ENCODE results near the gene CSNK2B. TPM values are rescaled to one million over a fixed set of nuclear protein-coding genes. Genes with fewer than 3 reads are reported as not detected.
"Not testable (repeated sequence)": the region's sequence is repeated elsewhere in the genome, so short reads cannot be mapped to it uniquely, and the experiment has no call there.

The CSNK2B gene
- total RNA-seq, 1 donor from 2014 or later = 288 TPM

GRCh38 chr6:31693535-31693934, 27.7 kb downstream of the CSNK2B start:
- H3K9me3 Mint-ChIP-seq = no peaks in the 10 kb centered on the region
- H3K4me3 Mint-ChIP-seq = no peak overlapping the region
- intact Hi-C loops (cut with micrococcal nuclease) = no loop called here
- no peaks in the 10 kb centered on the region for H3K27me3 Mint-ChIP-seq
- H3K27ac Mint-ChIP-seq = no peak overlapping the region
- peaks cover 12% of the 10 kb centered on the region for H3K4me1 Mint-ChIP-seq
- H3K36me3 Mint-ChIP-seq (ENCODE audit: low read depth) = peaks cover 43% of the 10 kb centered on the region
- DNase-seq = no peak

- no peak overlapping the region for H3K4me3 Mint-ChIP-seq
- DNase-seq = no peak
Measured at GRCh38 chr6:31697555-31697954, 31.7 kb downstream of the CSNK2B start.

DNA sequence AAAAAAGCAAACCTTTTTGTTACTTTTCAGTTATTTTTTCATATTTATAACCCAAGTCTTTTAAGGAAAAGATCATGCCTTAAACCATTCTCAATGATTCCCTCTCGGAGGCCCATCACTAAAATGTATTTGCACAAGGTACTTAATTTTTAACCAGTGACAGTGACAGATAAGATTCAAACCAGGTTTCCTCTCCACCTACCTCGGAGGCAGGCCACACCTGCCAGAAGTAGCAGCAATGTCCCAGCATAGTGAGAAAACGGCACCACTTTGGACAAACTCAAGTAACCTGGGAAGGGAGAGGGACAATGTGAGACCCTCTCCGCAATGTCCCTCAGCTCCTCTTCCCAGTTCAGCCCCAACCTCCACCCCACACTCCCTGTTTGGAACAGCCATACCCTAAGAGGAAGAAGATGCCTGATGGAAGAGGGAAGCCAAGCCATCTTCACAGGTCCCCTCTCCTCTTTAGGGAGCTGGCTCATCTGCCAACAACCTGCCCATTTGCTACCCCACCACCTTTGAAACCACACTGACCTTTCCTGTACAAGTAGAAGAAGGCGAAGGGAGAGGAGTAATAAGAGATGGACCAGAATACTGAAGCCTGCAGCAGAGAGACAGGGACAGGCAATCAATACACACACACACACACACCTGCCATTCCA, 35.0 kb downstream of the CSNK2B start:
- peaks cover 23% of the 10 kb centered on the region for H3K36me3 Mint-ChIP-seq (ENCODE audit: low read depth)
- H3K27me3 Mint-ChIP-seq = no peaks in the 10 kb centered on the region
- intact Hi-C loops (cut with micrococcal nuclease) = no loop called here
- H3K27ac Mint-ChIP-seq = peak overlapping the region; percentile 10
- H3K4me1 Mint-ChIP-seq = peaks cover 30% of the 10 kb centered on the region
- H3K4me3 Mint-ChIP-seq = peak overlapping the region; percentile 98
- no peaks in the 10 kb centered on the region for H3K9me3 Mint-ChIP-seq
- no peak for DNase-seq

More at GRCh38 chr6:31697555-31697954, 31.7 kb downstream of the CSNK2B start:
- Mint-ChIP-seq H3K4me1 (peaks cover 24% of the 10 kb centered on the region), H3K9me3 (no peaks in the 10 kb centered on the region), H3K27me3 (no peaks in the 10 kb centered on the region), H3K27ac (peak overlapping the region; percentile 66), H3K36me3 (ENCODE audit: low read depth) (peaks cover 32% of the 10 kb centered on the region)
- intact Hi-C loops (cut with micrococcal nuclease) = no loop called here

DNA sequence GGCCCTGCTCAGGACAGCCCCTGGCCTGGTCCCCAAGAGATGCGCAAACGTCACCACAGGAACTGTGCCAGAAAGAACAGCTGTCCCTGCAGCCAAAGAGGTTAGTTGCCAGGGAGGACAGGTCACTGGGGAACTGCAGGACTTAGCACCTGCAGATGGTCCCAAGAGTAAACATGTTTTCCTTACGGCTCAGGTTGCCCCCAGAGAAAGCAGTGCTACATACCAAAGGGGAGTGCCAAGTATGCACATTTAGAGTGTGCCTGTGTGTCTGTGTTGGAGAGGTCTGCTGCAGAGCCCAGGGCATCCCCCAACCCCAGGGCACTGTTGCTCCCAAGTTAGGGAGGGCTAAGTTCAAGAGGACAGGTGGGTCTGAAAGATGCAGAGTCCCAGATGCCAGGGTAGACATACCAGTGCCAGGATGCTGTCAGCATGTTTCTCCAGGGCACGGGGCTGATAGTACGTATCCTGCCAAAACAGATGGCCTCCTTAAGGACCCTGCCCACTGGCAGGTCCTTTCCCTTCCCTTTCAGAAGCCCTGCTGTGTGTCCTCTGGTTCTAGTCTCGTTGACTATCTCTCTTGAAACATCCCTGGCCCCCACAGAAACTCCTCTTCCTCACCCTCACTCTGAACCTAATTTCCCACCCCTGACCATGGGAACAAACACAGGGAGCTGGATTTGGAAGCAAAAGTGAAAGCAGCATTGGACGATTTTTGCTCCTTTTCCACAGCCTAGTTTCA, 36.0 kb downstream of the CSNK2B start:
- no peaks in the 10 kb centered on the region for H3K9me3 Mint-ChIP-seq
- H3K4me3 Mint-ChIP-seq = peak overlapping the region; percentile 98
- DNase-seq = no peak
- intact Hi-C loops (cut with micrococcal nuclease) = loop anchor here (2.0 kb wide), 2 partner anchors 21 to 25 kb away; partner anchors contain the start of gene LY6G5C
- H3K27ac Mint-ChIP-seq = peak overlapping the region; percentile 99
- no peaks in the 10 kb centered on the region for H3K27me3 Mint-ChIP-seq
- H3K4me1 Mint-ChIP-seq = peaks cover 30% of the 10 kb centered on the region
- peaks cover 17% of the 10 kb centered on the region for H3K36me3 Mint-ChIP-seq (ENCODE audit: low read depth)

DNA sequence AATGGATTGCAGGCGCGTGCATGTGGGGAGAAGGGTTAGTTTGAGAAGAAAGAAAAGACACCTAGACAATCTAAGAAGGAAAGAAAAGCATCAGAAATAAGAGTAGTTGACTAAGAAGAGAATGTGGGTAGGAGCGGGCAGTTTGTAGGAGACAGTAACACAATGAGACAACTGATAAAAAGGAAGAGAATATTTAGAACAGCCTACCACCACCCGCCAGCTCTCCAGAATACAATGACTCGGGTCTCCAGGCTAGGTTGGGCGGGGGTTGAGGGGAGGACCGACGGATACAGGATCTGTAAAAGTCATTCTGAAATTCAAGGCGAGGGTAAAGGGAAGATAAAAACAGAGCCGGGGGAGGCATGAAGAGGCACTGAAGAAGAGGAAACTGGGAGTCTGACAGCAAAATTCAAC, 36.5 kb downstream of the CSNK2B start:
- peak overlapping the region; percentile 98 for H3K4me3 Mint-ChIP-seq
- H3K36me3 Mint-ChIP-seq (ENCODE audit: low read depth) = peaks cover 14% of the 10 kb centered on the region
- peaks cover 28% of the 10 kb centered on the region for H3K4me1 Mint-ChIP-seq
- H3K27me3 Mint-ChIP-seq = no peaks in the 10 kb centered on the region
- H3K9me3 Mint-ChIP-seq = no peaks in the 10 kb centered on the region
- intact Hi-C loops (cut with micrococcal nuclease) = loop anchor here (2.0 kb wide), 2 partner anchors 22 to 24 kb away; partner anchors contain the start of gene LY6G5C
- H3K27ac Mint-ChIP-seq = peak overlapping the region; percentile 99
- no peak for DNase-seq

DNA sequence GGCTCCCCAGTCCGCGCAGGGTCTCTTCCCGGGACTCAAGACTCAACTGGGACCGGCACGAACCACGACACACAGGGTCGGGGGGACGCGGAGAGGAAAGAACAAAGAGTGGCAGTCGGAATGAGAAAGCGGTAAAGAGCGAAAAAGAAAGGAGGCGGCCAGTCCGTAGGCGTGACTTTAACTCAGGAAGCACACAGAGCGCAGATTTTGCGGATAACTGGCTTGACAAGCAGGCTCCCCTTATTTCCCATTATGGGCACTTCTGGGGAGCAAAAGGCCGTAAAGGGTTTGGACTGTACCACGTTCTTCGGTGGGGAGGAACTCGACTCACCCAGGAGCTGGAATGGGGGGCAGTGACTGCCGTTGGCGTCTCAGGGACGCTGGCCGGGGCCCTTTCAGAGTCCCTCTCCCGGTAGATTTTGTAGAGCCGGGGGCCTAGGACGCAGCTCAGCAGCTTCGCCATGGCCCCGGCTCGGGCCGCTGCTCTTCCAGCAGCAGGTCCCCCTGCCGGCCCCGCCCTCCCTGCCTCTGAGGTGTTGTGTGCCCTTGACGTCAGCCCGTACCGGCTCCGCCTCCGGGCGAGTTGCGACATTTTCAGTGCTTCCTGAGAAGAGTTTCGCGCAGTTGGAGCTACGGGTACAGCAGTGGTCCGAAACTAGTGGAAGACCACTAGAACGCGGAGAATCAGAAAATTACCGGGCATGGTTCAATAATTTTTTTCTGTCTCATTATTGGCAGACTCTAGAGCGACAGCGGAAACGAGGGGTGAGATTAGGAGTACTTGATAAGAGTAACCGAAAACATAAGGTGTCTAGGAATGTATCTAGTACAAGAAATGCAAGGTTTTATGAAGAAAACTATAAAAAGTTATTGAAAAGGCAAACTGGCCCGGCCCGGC, 37.2 kb downstream of the CSNK2B start, which contains the start of gene ABHD16A:
ABHD16A (minus strand) TSS at position 506 of the 898 bp plus-strand sequence; CDS start at position 463, 43 bp downstream.
- intact Hi-C loops (cut with micrococcal nuclease) = loop anchor here (1.0 to 2.0 kb wide), 5 partner anchors 22 to 160 kb away; partner anchors contain the start of genes CLIC1 and LY6G5C
- Mint-ChIP-seq H3K36me3 (ENCODE audit: low read depth) (peaks cover 10% of the 10 kb centered on the region), H3K4me3 (peak within 1 kb of the TSS; percentile 98), H3K9me3 (no peaks in the 10 kb centered on the region), H3K4me1 (peaks cover 23% of the 10 kb centered on the region), H3K27ac (peak within 1 kb of the TSS; percentile 99), H3K27me3 (no peaks in the 10 kb centered on the region)
- peak; percentile 99 for DNase-seq

GRCh38 chr6:31705931-31706330, 40.1 kb downstream of the CSNK2B start:
- no peak overlapping the region for H3K27ac Mint-ChIP-seq
- no peaks in the 10 kb centered on the region for H3K27me3 Mint-ChIP-seq
- no peaks in the 10 kb centered on the region for H3K9me3 Mint-ChIP-seq
- intact Hi-C loops (cut with micrococcal nuclease) = no loop called here
- no peak overlapping the region for H3K4me3 Mint-ChIP-seq
- DNase-seq = no peak
- H3K4me1 Mint-ChIP-seq = peaks cover 23% of the 10 kb centered on the region
- H3K36me3 Mint-ChIP-seq (ENCODE audit: low read depth) = peaks cover 5% of the 10 kb centered on the region

DNA sequence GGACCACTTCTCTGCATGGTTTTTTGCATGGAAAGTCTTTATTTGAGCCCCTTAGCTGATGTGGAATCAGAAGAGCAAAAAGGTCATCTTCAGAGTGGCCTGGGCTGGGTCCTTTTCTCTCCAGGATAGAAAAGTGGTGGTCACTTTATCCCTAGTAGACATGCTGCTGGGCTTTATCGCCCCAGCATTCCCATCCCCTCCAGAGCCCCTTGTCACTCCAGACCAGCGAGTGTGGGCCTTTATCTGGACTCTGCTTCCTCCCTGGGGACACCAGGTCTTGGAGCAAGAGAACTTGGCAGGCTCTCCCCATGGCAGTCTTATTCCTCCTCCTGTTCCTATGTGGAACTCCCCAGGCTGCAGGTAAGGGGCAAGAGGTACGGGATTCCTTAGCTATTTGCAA, 40.7 kb downstream of the CSNK2B start, which contains the start of gene LY6G6F:
LY6G6F (plus strand) TSS at position 268 of the 400 bp plus-strand sequence; CDS start at position 309, 41 bp downstream.
- H3K4me1 Mint-ChIP-seq = peaks cover 22% of the 10 kb centered on the region
- H3K27ac Mint-ChIP-seq = no peak within 1 kb of the TSS
- no peaks in the 10 kb centered on the region for H3K9me3 Mint-ChIP-seq
- peak; percentile 56 for DNase-seq
- H3K27me3 Mint-ChIP-seq = no peaks in the 10 kb centered on the region
- H3K4me3 Mint-ChIP-seq = no peak within 1 kb of the TSS
- intact Hi-C loops (cut with micrococcal nuclease) = no loop called here
- peaks cover 5% of the 10 kb centered on the region for H3K36me3 Mint-ChIP-seq (ENCODE audit: low read depth)

- DNase-seq = no peak
- peaks cover 7% of the 10 kb centered on the region for H3K27me3 Mint-ChIP-seq
- intact Hi-C loops (cut with micrococcal nuclease) = no loop called here
- H3K9me3 Mint-ChIP-seq = no peaks in the 10 kb centered on the region
- peaks cover under 1% of the 10 kb centered on the region for H3K36me3 Mint-ChIP-seq (ENCODE audit: low read depth)
- H3K27ac Mint-ChIP-seq = no peak overlapping the region
- H3K4me3 Mint-ChIP-seq = no peak overlapping the region
- H3K4me1 Mint-ChIP-seq = peaks cover 21% of the 10 kb centered on the region
Measured at GRCh38 chr6:31707701-31708100, 41.8 kb downstream of the CSNK2B start.

DNA sequence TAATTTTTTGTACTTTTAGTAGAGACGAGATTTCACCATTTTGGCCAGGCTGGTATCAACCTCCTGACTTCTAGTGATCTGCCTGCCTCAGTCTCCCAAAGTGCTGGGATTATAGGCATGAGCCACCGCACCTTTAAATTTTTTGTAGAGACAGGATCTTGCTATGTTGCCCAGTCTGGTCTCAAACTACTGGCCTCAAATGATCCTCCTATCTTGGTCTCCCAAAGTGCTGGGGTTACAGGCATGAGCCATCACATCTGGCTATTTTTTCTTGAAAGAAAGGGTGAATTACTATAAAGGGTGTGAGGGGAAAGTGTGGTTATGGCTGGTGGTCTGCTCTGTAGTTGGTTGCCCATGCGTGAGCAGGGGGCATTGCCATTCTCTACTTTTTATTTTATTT, 42.3 kb downstream of the CSNK2B start:
- no peaks in the 10 kb centered on the region for H3K9me3 Mint-ChIP-seq
- no peak overlapping the region for H3K4me3 Mint-ChIP-seq
- peaks cover 10% of the 10 kb centered on the region for H3K27me3 Mint-ChIP-seq
- H3K27ac Mint-ChIP-seq = no peak overlapping the region
- no peak for DNase-seq
- intact Hi-C loops (cut with micrococcal nuclease) = no loop called here
- peaks cover 20% of the 10 kb centered on the region for H3K4me1 Mint-ChIP-seq
- H3K36me3 Mint-ChIP-seq (ENCODE audit: low read depth) = no peaks in the 10 kb centered on the region

DNA sequence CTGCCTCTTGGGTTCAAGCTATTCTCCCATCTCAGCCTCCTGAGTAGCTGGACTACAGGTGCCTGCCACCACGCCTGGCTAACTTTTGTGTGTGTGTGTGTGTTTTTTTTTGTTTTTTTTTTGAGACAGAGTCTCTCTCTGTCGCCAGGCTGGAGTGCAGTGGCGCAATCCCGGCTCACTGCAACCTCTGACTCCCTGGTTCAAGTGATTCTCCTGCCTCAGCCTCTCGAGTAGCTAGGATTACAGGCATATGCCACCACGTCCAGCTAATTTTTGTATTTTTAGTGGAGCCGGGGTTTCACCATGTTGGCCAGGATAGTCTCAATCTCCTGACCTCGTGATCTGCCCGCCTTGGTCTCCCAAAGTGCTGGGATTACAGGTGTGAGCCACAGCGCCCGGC, 43.3 kb downstream of the CSNK2B start:
- intact Hi-C loops (cut with micrococcal nuclease); H3K27ac Mint-ChIP-seq; H3K9me3 Mint-ChIP-seq; H3K4me3 Mint-ChIP-seq; DNase-seq; H3K36me3 Mint-ChIP-seq (ENCODE audit: low read depth): not testable (repeated sequence)
- H3K27me3 Mint-ChIP-seq = peaks cover 11% of the 10 kb centered on the region
- H3K4me1 Mint-ChIP-seq = peaks cover 14% of the 10 kb centered on the region

- no peaks in the 10 kb centered on the region for H3K9me3 Mint-ChIP-seq
- peaks cover 11% of the 10 kb centered on the region for H3K27me3 Mint-ChIP-seq
- H3K4me3 Mint-ChIP-seq = no peak overlapping the region
- peaks cover 14% of the 10 kb centered on the region for H3K4me1 Mint-ChIP-seq
- H3K36me3 Mint-ChIP-seq (ENCODE audit: low read depth) = no peaks in the 10 kb centered on the region
- intact Hi-C loops (cut with micrococcal nuclease) = no loop called here
- DNase-seq = no peak
- H3K27ac Mint-ChIP-seq = no peak overlapping the region
Measured at GRCh38 chr6:31710523-31711219, 44.8 kb downstream of the CSNK2B start.

- intact Hi-C loops (cut with micrococcal nuclease) = no loop called here
- H3K4me1 Mint-ChIP-seq = peaks cover 14% of the 10 kb centered on the region
- H3K9me3 Mint-ChIP-seq = no peaks in the 10 kb centered on the region
- peaks cover 11% of the 10 kb centered on the region for H3K27me3 Mint-ChIP-seq
- H3K4me3 Mint-ChIP-seq = no peak overlapping the region
- DNase-seq = no peak
- no peak overlapping the region for H3K27ac Mint-ChIP-seq
- H3K36me3 Mint-ChIP-seq (ENCODE audit: low read depth) = no peaks in the 10 kb centered on the region
Measured at GRCh38 chr6:31711233-31711632, 45.4 kb downstream of the CSNK2B start.

Data from activated CD4-positive, alpha-beta T cell treated with anti-CD3 and anti-CD28 coated beads, Interleukin-2, amount 10 ng/mL, durations not matched to agents 24 days and 14 days (primary cell).